Stimulated activated CD8-positive, alpha-beta memory T cell treated with anti-CD3 and anti-CD28 coated beads, Interleukin-15, amount 100 ng/mL, for 48 hours (primary cell): ENCODE measurements around the gene CPNE1.
A peak's percentile ranks its signal among the peaks of the same experiment; 100 is the strongest.
"Not testable (repeated sequence)": the region's sequence is repeated elsewhere in the genome, so short reads cannot be mapped to it uniquely, and the experiment has no call there.

Experiments
- DNase-seq, 2 donors: peaks; one replicate each; pipeline ENCODE4 v3.0.0-alpha.2; 2020; ENCODE audit warnings: low read depth in 2 of 2

CPNE1 gene

DNA sequence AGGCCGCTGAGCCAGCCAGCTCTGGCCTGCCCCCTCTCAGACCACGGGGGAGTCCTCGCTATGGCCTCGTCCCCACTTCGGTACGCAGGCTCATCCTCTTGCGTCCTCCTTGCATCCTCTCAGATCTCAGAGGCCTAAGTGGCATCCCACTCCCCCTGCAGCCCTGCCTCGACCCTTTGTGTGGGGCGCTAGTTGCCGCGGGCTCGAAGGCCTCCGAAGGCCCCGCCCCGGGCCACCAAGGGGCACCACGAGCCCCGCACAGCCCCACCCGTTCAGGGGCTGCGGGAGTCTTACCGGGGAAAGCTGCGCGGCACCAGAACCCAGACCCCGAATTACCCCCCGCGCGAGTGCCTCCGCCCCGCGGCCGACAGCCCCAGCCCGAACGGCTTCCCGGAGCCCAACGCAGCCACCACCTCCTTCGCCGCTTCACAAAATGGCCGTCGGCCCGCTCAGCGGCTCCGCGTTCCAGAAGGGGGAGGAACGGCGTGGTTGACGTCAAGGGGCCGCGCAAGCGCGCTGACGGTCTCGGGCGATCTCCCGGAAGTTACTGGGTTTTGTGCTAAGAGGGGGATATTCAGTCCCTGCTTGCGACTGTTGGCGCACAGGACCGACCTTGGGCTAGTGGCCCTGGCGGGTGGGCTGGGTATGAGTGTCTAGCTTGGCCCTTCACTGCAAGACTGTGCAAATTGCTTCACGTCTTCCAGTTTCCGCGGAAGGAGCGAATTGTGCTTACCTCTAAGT lies at the start of gene CPNE1, which contains the start of gene RBM12:
Gene CPNE1 (minus strand): TSS at position 435 of the 741 bp plus-strand sequence. CDS start 31,977 bp downstream, outside the sequence.
Gene RBM12 (minus strand): TSS at position 435 of the 741 bp plus-strand sequence. CDS start 9,578 bp downstream, outside the sequence.
- peak; percentile 88 to 90 for DNase-seq

DNA sequence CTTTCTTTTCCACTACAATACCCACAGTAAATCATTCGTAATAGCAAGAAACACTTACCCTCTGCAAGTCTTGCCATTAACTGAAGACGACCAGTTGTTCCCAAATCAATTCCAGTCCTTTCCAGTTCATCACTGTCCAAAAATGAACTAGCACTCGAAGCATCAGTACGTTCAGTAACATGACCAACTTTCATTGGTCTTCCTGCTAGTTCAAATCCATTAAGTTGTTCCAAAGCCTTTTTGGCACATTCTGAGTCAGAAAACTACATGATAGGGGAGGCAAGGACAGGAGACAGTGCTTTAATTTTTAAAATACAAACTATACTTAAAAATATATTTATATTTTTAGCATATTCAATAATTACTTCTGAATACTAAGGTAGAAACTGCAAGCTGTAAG lies 49.4 kb upstream of the CPNE1 start:
- DNase-seq: no peak

DNA sequence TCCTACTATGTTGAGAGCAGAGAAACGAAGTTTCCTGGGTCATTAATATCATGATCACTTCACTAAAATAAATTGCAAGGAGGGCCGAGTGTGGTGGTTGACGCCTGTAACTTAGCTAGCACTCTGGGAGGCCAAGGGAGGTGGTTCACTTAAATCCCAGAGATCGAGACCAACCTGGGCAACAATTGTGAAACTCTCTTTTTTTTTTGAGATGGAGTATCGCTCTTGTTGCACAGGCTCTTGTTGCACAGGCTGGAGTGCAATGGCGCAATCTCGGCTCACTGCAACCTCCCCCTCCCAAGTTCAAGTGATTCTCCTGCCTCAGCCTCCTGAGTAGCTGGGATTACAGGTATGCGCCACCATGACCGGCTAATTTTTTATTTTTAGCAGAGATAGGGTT lies 48.4 kb upstream of the CPNE1 start:
- DNase-seq: not testable (repeated sequence)

DNA sequence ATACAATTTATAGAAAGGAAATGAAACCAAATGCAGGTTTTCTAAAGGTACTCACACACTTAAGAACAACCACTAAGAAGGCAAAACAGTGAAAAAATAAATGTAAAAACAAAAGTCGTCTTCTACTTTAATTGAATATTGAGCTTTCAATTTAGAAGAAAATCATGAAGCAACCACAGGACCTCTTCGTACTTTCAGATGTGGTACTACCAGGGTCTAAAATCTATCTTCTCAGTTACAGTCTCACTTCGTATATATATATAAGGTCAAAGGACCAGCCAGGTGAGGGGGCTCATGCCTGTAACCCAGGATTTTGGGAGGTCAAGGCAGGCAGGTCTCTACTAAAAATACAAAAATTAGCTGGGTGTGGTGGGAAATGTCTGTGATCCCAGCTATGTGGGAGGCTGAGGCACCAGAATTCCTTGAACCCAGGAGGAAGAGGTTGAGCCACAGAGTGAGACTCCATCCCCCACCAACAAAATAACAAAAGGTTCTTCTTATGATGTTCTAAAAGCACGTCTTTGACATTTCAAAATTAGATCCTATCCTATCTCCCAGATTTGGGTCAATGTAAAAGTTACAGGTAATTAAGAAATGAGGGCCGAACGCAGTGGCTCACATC lies 47.0 kb upstream of the CPNE1 start:
- DNase-seq: no peak

DNA sequence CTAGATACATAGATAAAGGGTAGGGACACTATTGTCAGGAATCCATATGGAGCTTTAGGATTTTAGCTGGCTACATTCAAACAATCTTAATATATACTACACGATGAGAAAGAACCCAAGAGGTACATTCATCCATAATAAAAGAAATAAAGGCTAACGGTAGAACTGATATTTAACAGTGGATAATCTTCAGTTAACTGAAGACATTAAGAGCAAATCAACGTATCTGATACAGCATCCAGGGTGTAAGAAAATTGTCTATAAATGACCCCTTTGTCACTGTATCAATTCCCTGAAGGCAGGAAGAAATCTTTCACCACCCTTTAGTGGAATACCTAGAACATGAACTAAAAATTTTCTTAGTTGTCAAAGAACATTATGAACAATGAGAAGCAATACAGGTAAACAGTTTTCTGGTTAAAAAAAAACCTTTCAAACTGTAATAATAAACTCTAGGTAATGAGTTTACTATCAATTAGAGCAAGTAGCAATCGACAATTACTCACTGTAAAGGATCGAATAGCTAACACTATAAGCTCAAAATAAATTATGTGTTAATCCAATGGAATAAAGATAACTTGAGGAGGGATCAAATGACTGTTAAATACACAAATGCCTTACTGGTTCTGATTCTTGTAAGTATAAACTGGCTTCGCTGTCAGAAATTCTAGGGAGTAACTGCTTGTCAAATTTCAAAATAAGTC lies 46.3 kb upstream of the CPNE1 start:
- DNase-seq: no peak

DNA sequence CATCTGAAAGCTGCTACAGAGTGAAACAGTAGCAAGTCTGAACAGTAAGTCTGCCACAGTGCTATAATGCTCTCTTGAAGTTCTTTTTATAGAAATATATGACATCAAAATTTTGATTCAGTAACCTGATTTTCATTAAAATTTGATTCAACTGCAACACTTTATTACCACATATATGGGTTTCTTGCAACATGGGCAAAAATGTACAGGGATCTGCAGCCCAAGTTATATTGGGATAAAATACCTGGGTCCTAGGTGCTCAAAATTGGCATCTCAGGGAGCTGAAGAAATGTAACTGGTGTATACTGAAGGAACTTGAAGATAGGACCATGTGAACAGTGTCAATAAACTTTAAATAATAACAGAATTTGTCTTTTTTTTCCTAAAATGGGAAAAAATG lies 45.3 kb upstream of the CPNE1 start:
- no peak for DNase-seq

DNA sequence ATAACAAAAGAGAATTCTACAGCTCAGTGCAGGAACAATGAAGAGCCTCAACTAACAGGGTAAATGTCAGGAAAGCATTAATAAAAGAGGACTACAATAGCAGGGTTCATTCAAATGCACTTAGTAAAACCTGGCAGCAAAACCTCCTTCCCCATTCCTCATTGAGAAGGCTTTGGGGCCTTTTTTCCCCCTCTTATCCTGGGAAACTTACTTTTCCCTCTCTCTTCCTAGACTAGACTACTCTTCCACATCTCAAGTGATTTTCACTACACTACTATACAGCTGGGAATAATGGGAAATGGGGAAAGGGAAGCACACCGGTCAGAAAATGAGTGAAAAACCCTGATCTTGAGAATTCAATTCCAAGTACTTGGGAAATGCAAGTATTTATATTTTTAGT lies 44.6 kb upstream of the CPNE1 start:
- DNase-seq: no peak

DNA sequence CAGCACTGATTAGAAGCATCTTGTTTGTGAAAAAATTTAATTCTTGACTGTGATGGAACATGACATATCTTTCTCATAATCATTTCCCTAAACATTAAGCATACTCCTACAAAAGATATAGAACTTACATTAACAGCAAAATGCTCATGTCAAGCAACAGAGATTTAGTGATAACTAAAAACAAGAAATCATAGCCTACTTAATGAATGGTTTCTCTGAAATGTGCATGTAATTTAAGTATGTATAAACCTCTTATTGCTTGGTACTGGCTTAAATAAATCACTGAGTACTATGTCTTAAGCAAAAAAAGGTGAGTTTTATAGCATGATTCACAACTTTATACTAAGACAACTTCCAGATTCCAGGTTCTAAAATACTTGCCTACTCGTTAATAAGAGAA lies 43.8 kb upstream of the CPNE1 start:
- DNase-seq: no peak

DNA sequence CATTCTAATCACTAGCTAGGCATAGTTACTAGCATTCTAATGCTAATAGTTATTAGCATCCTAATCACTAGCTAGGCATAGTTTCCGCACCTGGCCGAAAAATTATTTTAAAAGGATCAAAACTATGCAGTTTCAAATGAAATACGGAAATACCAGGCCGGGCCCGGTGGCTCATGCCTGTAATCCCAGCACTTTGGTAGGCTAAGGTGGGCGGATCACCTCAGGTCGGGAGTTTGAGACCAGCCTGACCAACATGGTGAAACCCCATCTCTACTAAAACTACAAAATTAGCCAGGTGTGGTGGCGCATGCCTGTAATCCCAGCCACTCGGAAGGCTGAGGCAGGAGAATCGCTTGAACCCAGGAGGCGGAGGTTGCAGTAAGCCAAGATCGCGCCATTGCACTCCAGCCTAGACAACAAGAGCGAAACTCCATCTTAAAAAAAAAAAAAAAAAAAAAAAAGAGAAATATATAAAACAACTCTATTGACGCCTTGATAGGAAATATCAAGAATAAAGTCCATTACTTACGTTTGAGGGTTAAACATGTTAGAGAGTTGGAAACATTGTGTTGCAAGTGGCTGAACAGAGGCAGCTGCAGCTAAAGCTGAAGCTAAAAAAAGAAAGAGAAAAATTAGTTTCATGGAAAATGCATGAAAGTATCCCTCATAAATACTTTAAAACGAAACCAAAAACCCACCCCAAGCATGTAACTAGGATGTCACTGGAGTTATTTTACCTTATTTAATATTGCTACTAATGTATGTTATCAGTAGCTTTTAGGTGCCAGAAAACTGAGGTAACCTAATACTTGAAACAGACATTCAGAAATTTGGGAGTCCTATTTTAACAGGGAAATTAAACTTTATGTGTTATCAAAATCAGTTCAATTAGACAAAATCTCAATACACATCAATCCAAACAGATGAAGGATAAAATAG lies 42.2 kb upstream of the CPNE1 start:
- not testable (repeated sequence) for DNase-seq

DNA sequence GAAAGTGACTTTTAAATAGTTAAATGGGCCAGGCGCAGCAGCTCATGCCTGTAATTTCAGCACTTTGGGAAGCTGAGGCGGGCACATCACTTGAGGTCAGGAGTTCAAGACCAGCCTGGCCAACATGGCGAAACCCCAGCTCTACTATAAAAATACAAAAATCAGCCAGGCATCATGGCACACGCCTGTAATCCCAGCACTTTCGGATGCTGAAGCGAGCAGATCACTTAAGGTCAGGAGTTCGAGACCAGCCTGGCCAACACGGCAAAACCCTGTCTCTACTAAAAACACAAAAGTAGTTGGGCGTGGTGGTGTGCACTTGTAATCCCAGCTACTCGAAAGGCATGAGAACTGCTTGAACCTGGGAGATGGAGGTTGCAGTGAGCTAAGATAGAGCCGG lies 41.2 kb upstream of the CPNE1 start:
- not testable (repeated sequence) for DNase-seq

DNA sequence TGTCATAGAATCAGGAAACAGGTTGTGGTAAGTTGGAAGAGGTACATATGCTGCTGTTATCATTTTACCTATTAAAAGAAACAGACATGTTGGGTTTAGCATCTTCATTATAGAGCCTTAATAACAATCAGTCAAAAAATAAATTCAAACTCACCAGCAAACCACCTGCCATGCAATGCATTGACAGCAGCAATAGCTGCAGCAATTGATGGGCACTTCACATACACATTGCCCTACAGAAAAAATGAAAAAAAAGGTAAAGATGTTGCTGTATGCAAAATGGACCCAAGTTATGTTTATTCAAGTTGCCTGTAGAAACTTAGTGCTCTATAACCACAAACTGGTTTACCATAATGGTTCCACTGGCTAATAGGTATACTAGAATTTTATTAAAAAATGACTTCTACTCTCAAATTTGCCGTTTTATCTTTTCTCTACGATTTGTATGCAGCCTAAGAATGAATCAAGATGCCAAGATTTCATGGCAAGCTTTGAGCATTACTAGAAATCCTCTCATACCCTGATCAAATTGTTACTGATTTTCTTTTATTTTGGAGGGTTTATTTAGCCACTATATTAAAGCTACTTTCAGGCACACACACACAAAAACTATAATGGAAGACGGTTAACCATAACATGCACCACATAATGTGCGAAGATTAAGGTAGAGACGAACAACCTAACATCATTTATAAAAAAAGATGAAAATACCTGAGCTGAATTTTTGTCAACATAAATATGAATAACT lies 40.0 kb upstream of the CPNE1 start:
- DNase-seq: no peak

DNA sequence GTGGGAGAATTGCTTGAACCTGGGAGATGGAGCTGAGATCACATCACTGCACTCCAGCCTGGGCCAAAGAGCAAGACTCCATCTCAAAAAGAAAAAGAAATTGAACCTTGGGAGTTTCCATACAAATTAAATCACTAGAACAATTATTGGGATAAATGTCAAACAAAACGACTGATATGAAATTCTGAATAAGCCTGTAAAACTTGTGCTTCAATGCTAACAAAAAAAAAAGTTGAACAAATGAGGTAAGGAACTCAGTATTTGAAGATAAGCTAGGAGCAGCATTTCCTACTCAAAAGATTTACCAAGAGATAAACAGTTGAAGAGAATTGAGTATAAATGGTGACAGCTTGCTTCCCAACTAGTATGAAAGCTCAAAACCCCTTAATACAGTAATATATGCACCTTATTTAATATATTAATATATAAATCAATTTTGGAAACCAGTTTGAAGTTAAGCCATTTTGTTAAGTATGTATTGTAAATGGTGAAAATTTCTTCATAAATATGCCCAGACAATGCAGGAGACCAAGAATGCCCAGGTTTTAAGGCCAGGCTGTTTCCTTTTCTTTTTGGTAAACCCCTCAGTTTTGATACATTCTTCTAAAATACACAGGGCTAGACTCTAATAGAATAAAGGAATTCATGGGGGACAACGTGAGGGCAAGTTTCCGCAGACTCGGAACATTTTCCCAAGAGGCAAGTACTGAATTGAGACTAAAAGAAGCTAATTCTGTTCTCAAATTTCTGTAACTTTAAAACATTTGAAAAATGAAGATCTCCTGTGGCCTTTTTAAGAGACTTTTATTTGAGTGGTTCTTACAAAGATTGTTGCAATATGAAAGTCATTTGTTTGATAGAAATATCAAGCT lies 38.4 kb upstream of the CPNE1 start:
- DNase-seq: no peak

DNA sequence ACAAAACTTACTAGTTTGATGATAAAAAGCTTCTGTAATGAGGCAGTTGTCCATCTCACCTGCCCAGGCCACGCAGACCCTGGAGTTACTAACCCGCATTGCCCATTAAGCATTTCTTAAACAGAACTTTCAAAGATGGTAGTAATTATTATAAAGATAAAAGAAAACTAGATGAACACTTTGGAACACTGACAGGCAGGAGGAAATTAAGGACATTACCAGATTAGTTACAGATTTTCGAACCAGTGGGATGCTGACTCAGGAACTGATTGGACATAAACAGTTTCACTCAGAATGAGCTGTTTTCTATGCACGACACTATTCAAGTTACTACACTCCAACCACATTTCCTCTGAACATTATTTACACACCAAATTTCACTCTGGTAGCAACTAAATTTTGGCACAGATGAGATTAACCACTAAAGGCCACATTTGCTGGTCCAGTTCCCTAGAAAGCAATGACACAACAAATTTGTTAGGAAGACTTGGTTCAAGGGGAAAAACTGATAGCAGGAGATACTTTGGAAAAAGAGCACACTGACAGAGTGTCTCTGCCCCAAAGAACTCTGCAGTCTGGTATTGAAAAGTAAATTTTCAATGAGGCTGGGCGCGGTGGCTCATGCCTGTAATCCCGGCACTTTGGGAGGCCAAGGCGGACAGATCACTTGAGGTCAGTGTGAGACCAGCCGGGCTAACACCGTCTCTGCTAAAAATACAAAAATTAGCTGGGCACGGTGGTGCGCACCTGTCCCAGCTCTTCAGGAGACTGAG lies 37.5 kb upstream of the CPNE1 start:
- DNase-seq: no peak

DNA sequence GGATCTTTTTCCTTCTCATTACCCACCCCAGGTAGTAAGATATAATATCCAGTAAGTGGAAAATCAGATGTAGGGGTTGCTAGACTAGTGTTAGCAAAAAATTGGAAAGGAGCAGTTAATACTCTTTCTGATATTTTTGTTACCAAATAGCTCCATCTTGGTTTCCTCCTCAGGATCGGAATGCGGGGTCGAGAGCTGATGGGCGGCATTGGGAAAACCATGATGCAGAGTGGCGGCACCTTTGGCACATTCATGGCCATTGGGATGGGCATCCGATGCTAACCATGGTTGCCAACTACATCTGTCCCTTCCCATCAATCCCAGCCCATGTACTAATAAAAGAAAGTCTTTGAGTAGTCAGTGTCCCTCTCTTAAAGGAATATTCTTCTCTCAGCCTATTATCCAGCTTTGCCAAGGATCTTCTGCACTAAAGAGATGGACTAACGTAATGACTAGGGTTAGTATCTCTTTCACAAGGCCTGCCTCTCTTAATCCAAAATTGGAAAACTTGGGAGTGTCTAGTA lies 36.0 kb upstream of the CPNE1 start:
- no peak for DNase-seq

DNA sequence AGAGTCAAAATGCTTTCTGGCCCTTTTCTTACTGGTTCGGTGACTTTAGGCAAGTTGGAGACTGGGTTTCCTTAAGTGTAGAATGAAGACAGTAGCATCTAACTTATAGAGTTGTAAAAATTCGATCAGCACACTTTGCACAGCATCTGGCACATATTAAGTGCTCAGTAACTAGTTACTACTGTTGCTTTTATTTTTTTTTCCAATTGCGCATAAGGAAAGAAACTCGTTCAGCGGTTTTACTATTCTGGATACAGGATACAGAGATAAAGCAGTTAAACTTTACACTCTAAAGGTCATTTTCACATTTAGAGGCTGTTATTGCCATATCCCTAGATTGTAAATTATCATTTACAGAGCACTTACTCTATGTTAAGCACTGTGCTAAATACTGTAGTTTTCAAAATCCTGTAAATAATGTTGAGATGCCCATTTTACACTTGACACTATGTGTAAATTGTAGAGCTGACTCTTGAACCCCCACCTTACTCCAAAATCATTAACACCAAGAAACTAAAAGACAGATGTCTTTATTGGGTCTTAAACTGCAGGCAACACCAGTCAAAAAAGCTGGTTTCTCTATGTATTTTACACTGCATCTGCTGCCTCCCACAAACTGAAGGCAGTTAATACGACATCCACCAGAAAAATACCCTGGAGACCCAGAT lies 35.4 kb upstream of the CPNE1 start:
- no peak for DNase-seq

DNA sequence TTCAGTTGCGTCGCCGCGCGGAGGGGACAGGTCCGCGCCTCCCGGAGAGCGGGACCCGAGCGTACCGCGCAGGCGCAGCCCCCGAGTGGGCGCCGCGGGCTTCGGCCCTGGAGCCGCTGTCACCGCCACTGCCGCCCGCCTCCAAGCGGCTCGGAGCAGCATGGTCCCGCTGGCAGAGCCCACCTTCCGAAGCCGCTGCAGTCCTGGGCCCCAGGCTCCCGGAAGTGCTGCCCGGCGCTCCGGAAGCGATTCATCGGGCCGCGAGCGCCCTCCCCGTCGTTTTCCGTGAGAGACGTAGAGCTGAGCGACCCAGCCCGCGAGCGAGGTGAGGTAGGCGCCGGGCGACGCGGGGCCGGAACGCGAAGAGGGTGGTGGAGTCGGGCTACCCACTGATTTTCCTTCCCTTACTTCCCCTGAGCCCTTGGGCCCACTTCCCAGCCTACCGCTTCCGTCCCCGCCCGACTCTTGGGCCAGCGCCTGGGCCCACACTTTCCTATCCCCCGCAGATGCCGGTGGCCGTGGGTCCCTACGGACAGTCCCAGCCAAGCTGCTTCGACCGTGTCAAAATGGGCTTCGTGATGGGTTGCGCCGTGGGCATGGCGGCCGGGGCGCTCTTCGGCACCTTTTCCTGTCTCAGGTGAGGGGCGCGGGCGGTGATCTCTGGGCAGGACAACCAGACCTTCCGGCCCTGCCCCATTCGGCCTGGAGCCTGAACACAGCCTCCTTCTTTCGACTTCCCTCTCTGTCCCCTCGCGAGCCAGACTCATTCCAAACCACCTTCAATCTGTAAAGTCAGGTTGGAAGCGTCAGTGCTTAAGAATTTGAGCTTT lies 34.6 kb upstream of the CPNE1 start, which contains the start of the genes NFS1 and ROMO1:
Gene NFS1 (minus strand): TSS at position 226 of the 830 bp plus-strand sequence. CDS start 64 bp downstream, at position 162.
Gene ROMO1 (plus strand): TSS at position 279 of the 830 bp plus-strand sequence. CDS start 228 bp downstream, at position 507.
- peak; percentile 81 to 82 for DNase-seq
